WTC11 (cell line): Measurements from ENCODE around the gene SLC29A1.

Source experiments
- CREB1 ChIP-seq: sonication (generic); formaldehyde crosslinking; IDR thresholded peaks from 2 replicates; pipeline ENCODE4 v1.8.0; 2023; ENCODE audit warnings: mild to moderate bottlenecking, missing genetic modification reagents
- KAT7 ChIP-seq: sonication (generic); formaldehyde crosslinking; IDR thresholded peaks from 2 replicates; pipeline ENCODE4 v1.8.1; 2023; ENCODE audit warnings: missing genetic modification reagents, mild to moderate bottlenecking, borderline replicate concordance
- MAX ChIP-seq: sonication (generic); formaldehyde crosslinking; IDR thresholded peaks from 2 replicates; pipeline ENCODE4 v1.8.0; 2022; ENCODE audit warnings: mild to moderate bottlenecking, missing genetic modification reagents
- NR2C2 ChIP-seq: sonication (generic); formaldehyde crosslinking; IDR thresholded peaks from 2 replicates; pipeline ENCODE4 v1.8.0; 2022; ENCODE audit warnings: mild to moderate bottlenecking, missing genetic modification reagents
- USF2 ChIP-seq: sonication (generic); formaldehyde crosslinking; IDR thresholded peaks from 2 replicates; pipeline ENCODE4 v1.8.1; 2023; ENCODE audit warnings: mild to moderate bottlenecking, missing genetic modification reagents, moderate library complexity
- TF ChIP-seq, protein P1 (sequence below): sonication (generic); formaldehyde crosslinking; IDR thresholded peaks from 2 replicates; pipeline ENCODE4 v1.8.1; 2023; ENCODE audit warnings: mild to moderate bottlenecking, missing genetic modification reagents
- TF ChIP-seq, protein P2 (sequence below): fragments of 200-600 bp; IDR thresholded peaks from 2 replicates; pipeline ENCODE4 v1.8.0; 2022; ENCODE audit warnings: antibody characterized with exemption

GRCh38 chr6:44198684-44199083, 24.7 kb upstream of the SLC29A1 start:
- TF ChIP-seq, protein P1, sequence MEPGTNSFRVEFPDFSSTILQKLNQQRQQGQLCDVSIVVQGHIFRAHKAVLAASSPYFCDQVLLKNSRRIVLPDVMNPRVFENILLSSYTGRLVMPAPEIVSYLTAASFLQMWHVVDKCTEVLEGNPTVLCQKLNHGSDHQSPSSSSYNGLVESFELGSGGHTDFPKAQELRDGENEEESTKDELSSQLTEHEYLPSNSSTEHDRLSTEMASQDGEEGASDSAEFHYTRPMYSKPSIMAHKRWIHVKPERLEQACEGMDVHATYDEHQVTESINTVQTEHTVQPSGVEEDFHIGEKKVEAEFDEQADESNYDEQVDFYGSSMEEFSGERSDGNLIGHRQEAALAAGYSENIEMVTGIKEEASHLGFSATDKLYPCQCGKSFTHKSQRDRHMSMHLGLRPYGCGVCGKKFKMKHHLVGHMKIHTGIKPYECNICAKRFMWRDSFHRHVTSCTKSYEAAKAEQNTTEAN (CRISPR knock-in tag): no peak
- no peak for TF ChIP-seq CREB1 (CRISPR knock-in tag)
- TF ChIP-seq, protein P2, sequence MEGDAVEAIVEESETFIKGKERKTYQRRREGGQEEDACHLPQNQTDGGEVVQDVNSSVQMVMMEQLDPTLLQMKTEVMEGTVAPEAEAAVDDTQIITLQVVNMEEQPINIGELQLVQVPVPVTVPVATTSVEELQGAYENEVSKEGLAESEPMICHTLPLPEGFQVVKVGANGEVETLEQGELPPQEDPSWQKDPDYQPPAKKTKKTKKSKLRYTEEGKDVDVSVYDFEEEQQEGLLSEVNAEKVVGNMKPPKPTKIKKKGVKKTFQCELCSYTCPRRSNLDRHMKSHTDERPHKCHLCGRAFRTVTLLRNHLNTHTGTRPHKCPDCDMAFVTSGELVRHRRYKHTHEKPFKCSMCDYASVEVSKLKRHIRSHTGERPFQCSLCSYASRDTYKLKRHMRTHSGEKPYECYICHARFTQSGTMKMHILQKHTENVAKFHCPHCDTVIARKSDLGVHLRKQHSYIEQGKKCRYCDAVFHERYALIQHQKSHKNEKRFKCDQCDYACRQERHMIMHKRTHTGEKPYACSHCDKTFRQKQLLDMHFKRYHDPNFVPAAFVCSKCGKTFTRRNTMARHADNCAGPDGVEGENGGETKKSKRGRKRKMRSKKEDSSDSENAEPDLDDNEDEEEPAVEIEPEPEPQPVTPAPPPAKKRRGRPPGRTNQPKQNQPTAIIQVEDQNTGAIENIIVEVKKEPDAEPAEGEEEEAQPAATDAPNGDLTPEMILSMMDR: no peak
- no peak for TF ChIP-seq MAX (CRISPR knock-in tag)
- TF ChIP-seq USF2 (CRISPR knock-in tag): no peak
- no peak for TF ChIP-seq NR2C2 (CRISPR knock-in tag)
- TF ChIP-seq KAT7: no peak
